HL-60/S4 treated with phorbol 12-myristate 13-acetate at 8.2 ng/mL for 4 days and 3 days (cell line): ENCODE data around the gene CDKL2.

ENCODE experiments used
- in situ Hi-C: fragments of 300-500 bp; cut with MboI; formaldehyde crosslinking; loops from 2 replicates; pipeline ENCODE4 v1.15.0; 2022; ENCODE audit warnings: low sequenced_read_pairs

CDKL2 gene

DNA sequence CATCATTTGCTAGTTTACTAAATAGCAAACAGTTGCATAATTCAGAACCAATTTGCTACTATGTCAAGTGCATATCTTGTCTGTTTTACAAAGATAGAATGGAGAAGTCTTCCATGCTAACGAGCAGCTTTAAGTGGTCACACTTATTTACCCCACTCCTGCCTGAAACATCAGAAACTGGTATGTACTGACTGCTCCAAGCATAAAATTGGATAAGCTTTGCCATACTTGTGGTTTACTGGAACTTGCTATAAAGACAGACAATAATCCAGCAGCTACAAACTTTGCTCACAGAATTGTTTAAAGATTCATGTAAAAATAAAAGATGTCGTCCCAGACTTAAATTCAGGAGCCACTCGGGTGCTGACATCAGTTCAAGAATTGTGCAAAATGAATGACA is 13.3 kb upstream of the CDKL2 start:
- in situ Hi-C loops, result no loop called here

DNA sequence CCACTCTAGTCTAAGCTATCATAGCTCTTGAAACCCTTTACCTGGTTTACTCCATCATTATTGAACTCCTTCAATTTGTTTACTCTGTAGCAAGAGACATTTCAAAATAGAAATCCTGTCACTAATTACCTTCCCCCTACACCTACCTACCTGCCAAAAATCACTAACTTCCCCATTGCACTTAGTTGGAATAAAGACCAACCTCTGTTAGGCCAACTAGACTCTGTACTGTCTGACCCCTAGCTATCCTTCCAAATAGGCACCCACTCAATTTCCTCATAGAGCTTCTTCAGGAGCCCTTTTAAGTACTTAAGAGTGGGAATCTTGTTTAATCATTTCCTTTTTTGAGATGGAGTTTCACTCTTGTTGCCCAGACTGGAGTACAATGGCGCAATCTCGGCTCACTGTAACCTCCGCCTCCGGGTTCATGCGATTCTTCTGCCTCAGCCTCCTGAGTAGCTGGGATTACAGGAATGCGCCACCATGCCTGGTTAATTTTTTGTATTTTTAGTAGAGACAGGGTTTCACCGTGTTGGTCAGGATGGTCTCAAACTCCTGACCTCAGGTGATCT is 8.9 kb upstream of the CDKL2 start:
- in situ Hi-C loops, result no loop called here

DNA sequence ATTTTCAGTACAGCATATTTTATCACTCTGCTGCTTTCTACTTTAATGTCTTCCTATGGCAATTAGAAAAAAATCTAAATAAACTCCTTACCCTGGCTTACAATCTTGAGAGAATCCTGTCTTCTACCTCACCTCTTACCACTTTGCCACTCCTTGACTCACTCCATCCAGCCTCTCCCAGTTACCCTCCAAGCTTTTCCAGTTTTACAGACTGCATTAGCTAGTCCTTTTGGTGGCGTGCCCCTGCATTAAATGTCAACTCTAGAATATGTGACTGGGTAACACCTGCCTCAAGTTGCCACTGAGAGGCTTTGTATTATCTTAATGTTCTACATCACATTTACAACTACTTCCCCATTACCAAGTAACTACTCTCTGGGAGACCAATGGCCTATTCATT is 7.5 kb upstream of the CDKL2 start:
- in situ Hi-C loops, result no loop called here

DNA sequence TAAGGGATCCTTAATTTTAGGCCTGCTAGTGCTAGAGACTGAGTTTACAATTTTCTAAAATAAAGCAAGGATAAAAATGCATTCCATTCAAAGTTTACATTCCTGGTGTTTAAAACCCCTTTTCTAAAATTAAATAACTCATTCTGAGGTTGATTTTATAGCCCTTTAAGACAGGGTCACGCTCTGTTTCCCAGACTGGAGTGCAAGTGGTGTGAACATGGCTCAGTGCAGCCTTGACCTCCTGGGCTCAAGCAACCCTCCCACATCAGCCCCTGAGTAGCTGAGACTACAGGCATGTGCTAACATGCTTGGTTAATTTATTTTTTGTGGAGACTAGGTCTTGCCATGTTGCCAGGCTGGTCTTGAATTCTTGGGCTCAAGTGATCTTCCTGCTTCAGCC is 6.8 kb upstream of the CDKL2 start:
- in situ Hi-C loops, result no loop called here

DNA sequence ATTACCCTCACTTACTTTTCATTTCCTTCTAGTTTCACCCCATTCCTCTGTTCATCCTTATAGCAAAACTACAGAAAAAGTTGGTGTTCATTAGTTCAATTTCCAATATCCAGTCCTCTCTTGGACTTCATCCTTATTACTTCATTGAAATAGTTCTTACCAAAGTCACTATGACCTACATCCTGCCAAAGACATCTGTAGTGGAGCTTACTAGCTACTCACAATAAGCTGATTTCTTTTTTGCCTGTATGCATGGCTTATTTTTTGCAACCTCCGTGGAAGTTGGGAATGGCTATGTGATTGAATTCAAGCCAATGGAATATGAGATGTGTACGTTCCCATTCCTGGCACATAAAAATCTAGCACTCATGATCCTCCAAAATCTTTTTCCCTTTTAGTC is 4.6 kb upstream of the CDKL2 start:
- in situ Hi-C loops, result no loop called here

DNA sequence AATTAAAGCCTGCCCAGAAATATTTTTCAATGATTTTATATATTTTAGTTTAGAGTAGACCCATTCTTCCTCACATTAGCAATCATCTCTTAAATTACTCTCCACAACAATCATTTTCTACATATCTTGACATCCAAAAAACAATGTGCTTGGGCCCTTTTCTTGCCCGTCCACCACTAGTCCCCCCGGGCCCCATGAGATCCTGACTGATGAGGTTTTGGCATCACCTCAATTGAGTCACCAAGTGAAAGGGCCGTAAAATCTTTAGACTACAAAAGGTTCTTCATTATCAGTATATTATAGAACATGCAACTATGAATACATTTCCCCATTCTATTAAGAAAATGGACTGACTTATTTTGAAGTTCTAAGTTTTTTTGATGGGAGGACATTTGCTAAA is 4.0 kb upstream of the CDKL2 start:
- in situ Hi-C loops, result no loop called here

DNA sequence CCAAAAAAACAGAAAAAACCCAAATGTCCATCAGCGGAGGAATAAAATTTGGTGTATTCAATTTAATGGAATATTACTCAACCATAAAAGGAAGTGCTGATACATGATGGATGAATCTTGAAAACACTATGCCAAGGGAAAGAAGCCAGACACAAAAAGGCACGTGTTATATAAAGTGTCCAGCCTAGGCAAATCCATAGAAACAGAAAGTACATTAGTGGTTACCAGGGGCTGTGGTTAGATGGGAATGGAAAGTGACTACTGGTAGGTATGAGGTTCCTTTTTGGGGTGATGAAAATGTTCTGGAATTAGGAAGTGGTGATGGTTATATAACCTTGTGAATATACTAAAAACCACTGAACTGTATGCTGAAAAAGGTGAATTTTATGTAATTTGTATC is 3.5 kb upstream of the CDKL2 start:
- in situ Hi-C loops, result no loop called here

DNA sequence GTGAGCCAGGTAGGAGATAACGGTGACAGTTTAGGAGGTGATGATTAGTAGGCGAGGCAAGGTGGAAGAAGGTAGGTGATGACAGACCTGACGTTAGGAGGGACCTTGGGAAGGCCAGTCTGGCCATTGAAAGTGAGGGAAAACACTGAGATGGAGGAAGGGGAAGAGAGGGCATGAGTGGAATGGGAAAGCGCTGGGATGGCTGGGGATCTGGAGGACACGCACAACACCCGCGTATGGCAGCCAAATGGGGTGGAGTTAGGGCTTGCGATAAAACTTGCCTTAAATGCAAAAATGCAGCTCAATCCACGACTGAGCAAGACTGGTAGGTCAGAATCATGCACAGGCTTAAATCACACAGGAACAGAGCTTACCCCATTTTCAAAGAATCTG is 605 bp upstream of the CDKL2 start:
- in situ Hi-C loops, result no loop called here

DNA sequence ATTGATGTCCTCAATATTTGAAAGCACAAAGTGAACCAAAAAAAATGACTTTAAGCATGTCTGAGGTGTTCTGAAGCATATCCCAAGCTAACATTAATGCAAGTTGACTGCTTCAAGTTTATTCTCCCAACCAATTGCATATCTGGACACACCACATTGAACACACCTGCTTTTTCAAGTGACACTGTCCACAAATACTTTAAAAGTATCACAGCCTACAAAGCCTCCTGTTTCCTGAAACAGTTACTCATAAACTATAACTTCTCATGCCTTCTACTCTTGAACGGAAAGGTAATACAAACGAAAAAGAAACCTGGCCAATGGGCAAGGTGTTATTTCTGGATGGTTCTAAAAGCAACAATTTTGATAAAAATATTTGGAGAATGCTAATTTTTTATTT is 1.1 kb downstream of the CDKL2 start:
- in situ Hi-C loops, result no loop called here

DNA sequence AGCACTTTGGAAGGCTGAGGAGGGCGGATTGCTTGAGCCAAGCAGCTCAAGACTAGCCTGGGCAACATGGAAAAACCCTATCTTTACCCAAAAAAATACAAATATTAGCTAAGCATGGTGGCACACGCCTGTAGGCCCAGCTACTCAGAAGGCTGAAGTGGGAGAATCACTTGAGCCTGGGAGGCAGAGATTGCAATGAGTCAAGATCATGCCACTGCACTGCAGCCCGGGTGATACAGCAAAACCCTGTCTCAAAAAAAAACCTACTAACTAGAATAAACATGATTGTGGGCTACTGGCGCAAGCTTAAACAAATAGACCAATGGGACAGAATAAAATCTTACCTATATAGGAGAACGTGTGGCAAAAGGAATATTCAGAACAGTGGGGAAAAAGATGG is 7.3 kb downstream of the CDKL2 start:
- in situ Hi-C loops, result no loop called here

DNA sequence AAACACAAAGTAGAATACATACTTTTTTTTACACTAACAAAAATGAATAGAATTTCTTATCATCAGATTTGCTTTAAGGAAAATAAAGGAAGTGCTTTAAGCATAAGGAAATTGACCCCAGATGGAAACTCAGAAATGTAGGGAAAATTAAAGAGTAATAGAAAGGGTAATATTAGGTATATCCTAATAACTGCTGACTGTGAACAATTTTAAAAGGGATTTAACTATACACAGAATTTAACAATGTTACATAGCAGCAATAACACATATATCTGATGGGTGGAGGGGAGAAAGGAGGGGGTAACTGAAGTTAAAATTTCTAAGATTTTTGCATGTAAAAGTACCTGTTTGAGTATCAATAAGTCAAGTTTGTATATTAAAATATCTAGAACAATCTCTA is 8.6 kb downstream of the CDKL2 start:
- in situ Hi-C loops, result no loop called here

DNA sequence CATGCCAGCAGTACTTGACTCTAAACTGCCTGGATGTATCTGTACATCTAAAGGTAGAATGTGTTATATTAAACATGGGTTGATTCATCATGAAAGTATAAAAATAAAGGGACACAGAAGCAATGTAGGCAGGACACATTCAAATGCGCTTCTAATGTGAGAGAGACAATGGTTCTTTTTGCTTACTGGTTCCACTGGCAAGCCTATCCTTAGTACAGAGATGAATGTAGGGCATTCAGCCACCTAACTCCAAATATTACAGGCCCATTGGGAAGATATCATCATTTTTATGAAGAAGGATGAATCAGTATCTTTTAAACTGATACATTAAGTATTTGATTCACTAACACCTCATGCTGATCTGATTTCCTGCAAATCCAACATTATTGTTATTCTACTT is 18.0 kb downstream of the CDKL2 start:
- in situ Hi-C loops, result no loop called here

DNA sequence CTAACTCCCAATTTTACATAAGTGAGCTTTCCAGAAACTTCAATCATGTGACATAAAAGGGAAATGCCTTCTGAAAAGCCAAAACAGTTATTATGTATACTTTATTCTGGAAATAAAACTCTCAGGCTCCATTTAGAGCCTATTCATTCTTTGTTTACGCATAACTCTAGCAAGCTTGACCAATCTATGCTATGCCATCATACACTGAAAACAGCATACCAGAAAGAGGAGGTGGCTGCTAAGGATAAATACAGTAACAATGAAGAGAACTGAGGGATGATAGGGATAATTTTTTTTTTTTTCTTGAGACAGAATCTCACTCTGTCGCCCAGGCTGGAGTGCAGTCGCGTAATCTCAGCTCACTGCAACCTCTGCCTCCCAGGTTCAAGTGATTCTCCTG is 24.4 kb downstream of the CDKL2 start:
- in situ Hi-C loops, result no loop called here

DNA sequence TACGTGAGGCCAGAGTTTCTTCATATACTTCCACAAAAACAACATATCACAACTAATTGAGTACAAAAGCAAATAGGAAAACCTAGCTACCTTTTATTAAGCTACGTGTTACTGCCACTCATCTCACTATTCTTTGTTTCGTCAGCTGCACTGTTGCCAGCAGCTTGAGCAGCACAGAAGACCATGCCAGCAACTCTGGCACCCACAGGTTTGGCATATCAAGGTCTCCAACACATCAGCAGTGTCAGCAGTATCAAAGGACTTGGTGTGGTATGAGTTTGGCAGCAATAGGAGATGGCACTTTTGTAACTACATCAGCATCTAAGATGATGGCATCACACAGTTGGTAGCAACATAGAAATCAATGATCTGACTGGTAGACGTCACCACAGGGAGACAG is 30.7 kb downstream of the CDKL2 start:
- in situ Hi-C loops, result no loop called here

DNA sequence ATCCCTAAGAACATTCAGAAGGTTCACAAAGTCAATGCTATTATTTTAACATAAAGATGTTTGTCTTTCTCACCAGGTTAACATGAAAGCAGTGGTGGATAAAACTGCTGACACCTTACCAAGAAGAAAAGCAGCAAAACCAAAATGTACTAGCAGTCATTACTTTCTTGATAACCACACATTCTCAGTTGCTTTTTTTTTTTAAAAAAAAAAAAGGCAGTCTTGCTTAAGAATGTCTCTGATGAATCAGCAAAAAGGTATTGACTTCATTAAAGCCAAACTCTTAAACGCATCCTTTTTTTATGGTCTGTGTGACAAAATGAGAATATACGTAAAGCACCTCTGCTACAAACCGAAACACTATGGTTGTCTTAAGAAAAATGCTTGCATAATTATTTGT is 31.9 kb downstream of the CDKL2 start:
- in situ Hi-C loops, result no loop called here

DNA sequence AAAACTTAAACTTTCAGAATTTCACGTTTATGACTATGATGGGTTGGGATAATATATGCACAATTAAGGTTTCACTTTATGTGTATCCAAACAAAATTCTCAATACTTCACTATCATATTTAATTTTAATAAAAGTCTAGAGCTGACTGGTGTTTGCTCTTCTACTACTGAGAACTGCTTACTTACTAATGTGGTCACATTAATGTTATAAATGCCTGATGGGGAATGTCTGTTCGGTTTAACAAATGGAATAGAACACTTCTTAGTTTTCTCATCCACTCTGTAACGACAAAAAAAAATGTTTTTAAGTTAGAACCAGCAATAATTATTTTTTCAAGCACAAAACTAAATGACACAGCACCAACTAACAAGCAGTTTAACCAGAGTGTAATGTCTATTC is 34.3 kb downstream of the CDKL2 start:
- in situ Hi-C loops, result no loop called here

DNA sequence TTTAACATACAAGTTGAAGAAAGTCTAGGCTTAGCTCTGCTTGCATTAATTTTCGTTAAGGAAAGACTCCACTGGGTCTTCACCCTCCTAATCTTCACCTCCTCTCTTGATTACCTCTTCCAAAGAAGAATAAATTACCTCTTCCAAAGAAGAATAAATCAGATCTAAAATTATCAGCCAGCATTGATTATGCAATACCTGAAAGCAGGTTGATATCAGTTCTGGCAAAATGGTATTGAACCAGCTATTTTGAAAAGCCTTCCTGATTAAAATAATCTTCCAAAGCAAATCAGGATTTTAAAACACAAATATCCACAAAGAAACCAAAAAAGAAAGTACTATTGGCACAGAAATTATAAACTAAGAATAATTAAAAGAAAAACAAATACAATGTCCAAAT is 36.9 kb downstream of the CDKL2 start:
- in situ Hi-C loops, result no loop called here

DNA sequence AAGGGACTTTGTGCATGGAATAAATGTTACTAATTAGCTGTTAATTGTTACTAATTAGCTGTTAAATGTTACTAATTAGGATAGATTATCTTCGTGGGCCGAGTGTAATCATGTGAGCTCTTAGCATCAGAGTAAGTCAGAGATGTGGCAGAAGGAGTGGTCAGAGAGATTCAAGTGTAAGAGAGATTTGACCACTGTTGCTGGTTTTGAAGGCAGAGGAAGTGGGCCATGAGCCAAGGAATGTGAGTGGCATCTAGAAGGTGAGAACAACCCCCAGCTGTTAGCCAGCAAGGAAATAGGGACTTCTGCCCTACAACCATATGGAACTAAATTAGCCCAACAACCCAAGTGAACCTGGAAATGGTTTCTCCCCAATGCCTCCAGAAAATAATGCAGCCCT is 46.3 kb downstream of the CDKL2 start:
- in situ Hi-C loops, result no loop called here

DNA sequence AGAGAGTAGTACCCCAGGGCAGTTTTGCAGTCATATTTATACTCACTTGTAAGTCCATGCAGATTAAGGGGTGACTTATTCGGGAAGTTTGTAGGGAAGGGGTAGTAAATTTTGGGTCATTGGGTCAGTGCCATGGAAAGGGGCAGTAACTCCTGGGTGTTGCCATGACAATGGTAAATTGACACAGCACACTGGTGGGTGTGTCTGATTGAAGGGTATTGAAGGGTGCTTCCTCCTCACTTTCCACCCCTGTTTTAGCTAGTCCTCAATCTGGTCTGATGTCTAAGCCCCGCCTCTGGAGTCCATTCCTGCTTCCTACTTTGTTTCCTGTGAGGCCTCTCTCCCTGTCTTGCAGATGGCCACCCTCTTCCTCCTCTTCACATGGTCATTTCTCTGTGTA is 62.6 kb downstream of the CDKL2 start:
- in situ Hi-C loops, result no loop called here

DNA sequence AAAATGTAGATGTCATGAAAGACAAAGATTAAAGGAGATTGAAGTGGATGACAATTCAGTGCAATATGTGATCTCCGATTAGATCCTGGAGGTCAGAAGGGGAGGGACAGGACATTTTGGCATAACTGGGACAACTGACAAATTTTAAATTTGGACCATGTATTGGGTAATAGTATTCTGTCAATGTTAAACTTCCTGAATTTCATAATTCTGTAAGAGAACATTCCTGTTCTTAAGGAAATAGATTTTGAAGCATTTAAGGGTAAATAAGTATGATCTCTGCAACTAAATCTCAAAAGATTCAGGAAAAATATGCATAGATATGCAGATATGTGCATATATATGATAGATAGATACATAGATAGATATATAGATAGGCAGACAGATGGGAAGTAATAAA is 63.4 kb downstream of the CDKL2 start:
- in situ Hi-C loops, result no loop called here

DNA sequence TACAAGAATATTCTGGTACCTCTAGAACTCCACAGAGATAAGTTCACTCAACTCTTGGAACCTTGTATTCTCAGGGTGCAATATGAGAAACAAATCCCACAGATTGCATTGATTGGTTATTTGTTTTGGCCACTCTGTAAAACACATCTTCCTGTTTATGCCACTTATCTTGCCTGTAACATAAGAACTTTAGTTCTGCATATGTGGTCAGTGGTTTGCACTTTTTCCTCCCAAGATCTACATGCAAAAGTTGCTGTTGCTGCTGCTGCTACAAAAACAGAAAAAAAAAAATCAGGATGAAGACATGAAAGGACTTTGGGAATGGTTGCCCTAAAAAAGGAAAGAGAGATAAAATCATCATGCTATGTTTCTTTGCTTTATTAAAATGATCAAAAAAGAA is 64.8 kb downstream of the CDKL2 start:
- in situ Hi-C loops, result no loop called here

DNA sequence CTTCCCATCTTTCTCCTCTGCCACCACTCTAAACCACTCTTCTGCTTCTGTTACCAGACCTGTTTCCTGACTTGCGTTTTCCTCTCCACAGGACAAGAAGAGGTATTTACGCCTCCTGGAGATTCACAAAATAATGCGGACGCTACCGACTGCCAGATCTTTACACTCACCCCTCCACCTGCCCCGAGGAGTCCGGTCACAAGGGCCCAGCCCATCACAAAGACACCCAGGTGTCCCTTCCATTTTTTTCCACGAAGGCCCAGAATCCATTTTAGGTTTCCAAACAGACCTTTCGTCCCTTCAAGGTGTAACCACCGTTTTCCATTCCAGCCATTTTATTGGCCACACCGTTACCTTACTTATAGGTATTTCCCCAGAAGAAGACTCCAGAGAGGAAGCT is 66.3 kb downstream of the CDKL2 start:
- in situ Hi-C loops, result no loop called here

DNA sequence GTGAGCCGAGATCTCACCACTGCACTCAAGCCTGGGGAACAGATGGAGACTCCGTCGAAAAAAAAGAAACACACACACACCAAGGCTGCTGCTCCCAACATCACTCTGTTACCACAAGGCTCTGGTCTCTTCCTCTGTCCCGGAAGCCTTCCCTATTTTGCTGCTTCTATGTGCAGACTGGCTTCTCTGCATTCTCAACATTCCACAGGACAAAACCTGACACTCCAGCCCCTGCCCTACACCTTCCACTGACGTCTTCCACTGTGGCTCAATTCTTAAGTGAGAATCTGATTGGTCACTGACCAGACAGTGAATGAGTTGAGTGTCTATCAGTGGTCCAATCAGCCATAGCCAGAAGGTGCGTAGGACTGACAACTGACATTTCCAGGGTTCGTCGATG is 68.5 kb downstream of the CDKL2 start:
- in situ Hi-C loops, result no loop called here

DNA sequence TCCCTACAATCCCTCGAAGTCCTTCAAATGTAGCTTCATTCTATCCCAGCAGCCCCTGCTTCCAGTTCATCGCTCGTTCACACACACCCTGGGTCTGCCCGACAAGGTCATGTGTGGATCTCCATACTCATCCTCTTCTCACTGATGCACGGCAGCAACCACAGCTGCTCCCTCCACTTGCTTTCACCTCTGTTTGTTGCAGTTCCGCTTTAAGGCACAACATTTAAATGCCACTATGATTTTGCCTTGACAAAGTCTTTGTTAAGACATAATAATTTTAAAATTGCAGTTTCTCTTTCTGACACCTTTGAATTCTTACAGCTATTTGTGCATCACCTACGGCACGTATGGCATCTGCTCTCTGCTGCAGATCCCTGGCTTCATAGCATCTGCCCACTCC is 72.6 kb downstream of the CDKL2 start:
- in situ Hi-C loops, result no loop called here
